Hepatocyte (in vitro differentiated cells): ENCODE data around the gene ZNF174. TPM values are rescaled to one million over a fixed set of nuclear protein-coding genes. Genes with fewer than 3 reads are reported as not detected.

Source experiments
- DNase-seq: peaks from one replicate; pipeline ENCODE4 v3.0.0-alpha.2; 2016; ENCODE audit warnings: low spot score
- H2AFZ ChIP-seq: fragments of 200-600 bp; sonication (generic); 2 replicates; pipeline ENCODE4 v1.6.0; 2016; ENCODE audit warnings: antibody characterized with exemption, mild to moderate bottlenecking
- H3K27ac ChIP-seq: fragments of 200-600 bp; sonication (generic); 2 replicates; pipeline ENCODE4 v1.5.1; 2016; ENCODE audit warnings: mild to moderate bottlenecking
- H3K27me3 ChIP-seq: fragments of 200-600 bp; sonication (generic); 2 replicates; pipeline ENCODE4 v1.6.1; 2016
- H3K36me3 ChIP-seq: fragments of 200-600 bp; sonication (generic); replicated peaks from 2 replicates; pipeline ENCODE4 v1.5.1; 2016; ENCODE audit warnings: low read depth; ENCODE audit not compliant: insufficient read depth
- H3K4me1 ChIP-seq: fragments of 200-600 bp; sonication (generic); 2 replicates; pipeline ENCODE4 v1.5.1; 2016; ENCODE audit warnings: mild to moderate bottlenecking, moderate library complexity; ENCODE audit not compliant: insufficient read depth
- H3K4me2 ChIP-seq: fragments of 200-600 bp; sonication (generic); 2 replicates; pipeline ENCODE4 v1.6.0; 2016
- H3K4me3 ChIP-seq: fragments of 200-600 bp; sonication (generic); 2 replicates; pipeline ENCODE4 v1.5.1; 2016; ENCODE audit warnings: mild to moderate bottlenecking
- H3K79me2 ChIP-seq: fragments of 200-600 bp; sonication (generic); 2 replicates; pipeline ENCODE4 v1.6.0; 2017; ENCODE audit warnings: mild to moderate bottlenecking
- H3K9me2 ChIP-seq: fragments of 200-600 bp; sonication (generic); replicated peaks from 2 replicates; pipeline ENCODE4 v1.6.0; 2017; ENCODE audit warnings: mild to moderate bottlenecking; ENCODE audit not compliant: insufficient read depth
- H3K9me3 ChIP-seq: fragments of 200-600 bp; sonication (generic); 2 replicates; pipeline ENCODE4 v1.5.1; 2016; ENCODE audit warnings: low read depth, mild to moderate bottlenecking
- H4K20me1 ChIP-seq: fragments of 200-600 bp; sonication (generic); 2 replicates; pipeline ENCODE4 v1.6.0; 2016; ENCODE audit warnings: mild to moderate bottlenecking; ENCODE audit not compliant: insufficient read depth, poor library complexity, severe bottlenecking
- EZH2 ChIP-seq: fragments of 200-600 bp; sonication (generic); IDR thresholded peaks from 2 replicates; pipeline ENCODE4 v1.6.1; 2016; ENCODE audit warnings: antibody characterized with exemption, mild to moderate bottlenecking, borderline replicate concordance
- EZH2phosphoT487 ChIP-seq: fragments of 200-600 bp; sonication (generic); IDR thresholded peaks from one replicate; pipeline ENCODE4 v1.6.1; 2018; ENCODE audit warnings: antibody characterized with exemption, mild to moderate bottlenecking, low read depth, moderate library complexity; ENCODE audit not compliant: unreplicated experiment, severe bottlenecking
- WGBS: methylation state at CpG from one replicate; pipeline ENCODE4 v1.1.6; 2016; ENCODE audit warnings: low lambda C conversion rate; ENCODE audit errors: missing lambda C conversion rate; 5-methylcytosine and 5-hydroxymethylcytosine counted together
- polyA plus RNA-seq: library from polyadenylated mRNA; unstranded; fragments of >200 nt; fragmentation: Nextera tagmentation; extraction: Ambion mirVana; gene quantifications from 2 replicates; pipeline ENCODE4 v1.2.1, GENCODE V29; 2016
- total RNA-seq: library from RNA; depleted of rRNA; stranded (reverse); fragments of >200 nt; gene quantifications from 2 replicates; pipeline ENCODE4 v1.2.3, GENCODE V29; 2014
- TF ChIP-seq, protein P1 (sequence below): fragments of 200-600 bp; sonication (generic); IDR thresholded peaks from 2 replicates; pipeline ENCODE4 v1.5.1; 2016; ENCODE audit warnings: antibody characterized with exemption, mild to moderate bottlenecking; ENCODE audit not compliant: poor library complexity

ZNF174 gene
- total and polyA plus RNA-seq, 2 experiments from 2014 or later, result 8.0 to 13.5 TPM

DNA sequence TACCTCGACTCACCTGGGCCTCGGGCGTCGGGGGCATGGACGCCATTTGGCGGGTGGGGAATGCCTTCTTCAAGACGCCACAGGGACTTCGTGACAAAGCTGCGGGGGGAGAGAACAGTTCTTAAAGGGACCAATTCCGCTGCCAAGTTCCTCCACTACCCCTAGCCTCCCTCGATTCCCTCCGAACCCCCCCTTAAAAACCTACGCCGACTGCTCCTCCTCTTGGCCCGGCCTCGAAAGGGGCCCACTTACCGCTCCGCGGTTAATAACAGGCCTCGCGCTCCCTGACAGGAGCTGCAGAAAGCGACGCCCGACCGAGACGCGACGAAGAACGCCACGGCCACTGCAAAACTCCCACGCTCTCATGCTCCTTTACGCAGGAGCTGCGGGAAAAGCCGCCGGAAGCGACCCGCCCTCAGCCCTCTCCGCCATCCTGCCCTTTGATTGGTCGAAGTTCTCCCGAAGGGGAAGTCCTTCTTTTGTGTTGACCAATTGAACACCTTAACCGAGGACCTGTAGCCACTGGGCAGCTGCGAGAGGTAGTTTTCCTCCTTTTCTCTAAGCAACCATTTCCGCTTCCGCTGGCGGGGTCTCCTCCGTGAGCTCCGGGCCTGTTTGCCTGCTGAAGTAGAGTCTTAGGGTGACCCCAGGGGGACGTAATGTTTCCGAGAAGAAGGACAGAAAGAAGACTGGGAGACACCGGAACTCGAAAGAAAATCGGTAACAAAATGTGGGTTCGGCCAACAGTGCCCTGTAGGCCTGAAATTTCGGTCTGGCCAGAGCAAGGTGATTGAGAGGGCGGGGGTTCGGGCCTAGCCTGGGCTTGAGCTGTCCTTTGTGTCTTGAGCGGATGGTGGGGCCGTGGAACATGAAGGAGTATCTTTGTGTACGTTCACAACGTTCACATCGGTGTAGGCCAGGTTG lies 42.4 kb downstream of the ZNF174 start, which contains the start of the genes NAA60 and ZNF597:
Gene NAA60 (plus strand): TSS at position 573 of the 924 bp plus-strand sequence. CDS start 32,548 bp downstream, outside the sequence.
Gene ZNF597 (minus strand): TSS at position 397 of the 924 bp plus-strand sequence. CDS start 351 bp downstream, at position 46.
- Histone ChIP-seq H3K9me2 (no peaks in the 10 kb centered on the region), H3K9me3 (peaks cover 7% of the 10 kb centered on the region), H3K27ac (peak within 1 kb of the TSS; percentile 92), H2AFZ (peak within 1 kb of the TSS; percentile 53), H3K79me2 (peaks cover 55% of the 10 kb centered on the region), H3K4me2 (peak within 1 kb of the TSS; percentile 81), H3K4me1 (no peaks in the 10 kb centered on the region), H3K4me3 (peak within 1 kb of the TSS; percentile 39), H4K20me1 (no peaks in the 10 kb centered on the region), H3K27me3 (no peaks in the 10 kb centered on the region), H3K36me3 (peaks cover 4% of the 10 kb centered on the region)
- peak; percentile 91 for DNase-seq
- TF ChIP-seq EZH2phosphoT487 (no peak), EZH2 (no peak)
- TF ChIP-seq, protein P1, sequence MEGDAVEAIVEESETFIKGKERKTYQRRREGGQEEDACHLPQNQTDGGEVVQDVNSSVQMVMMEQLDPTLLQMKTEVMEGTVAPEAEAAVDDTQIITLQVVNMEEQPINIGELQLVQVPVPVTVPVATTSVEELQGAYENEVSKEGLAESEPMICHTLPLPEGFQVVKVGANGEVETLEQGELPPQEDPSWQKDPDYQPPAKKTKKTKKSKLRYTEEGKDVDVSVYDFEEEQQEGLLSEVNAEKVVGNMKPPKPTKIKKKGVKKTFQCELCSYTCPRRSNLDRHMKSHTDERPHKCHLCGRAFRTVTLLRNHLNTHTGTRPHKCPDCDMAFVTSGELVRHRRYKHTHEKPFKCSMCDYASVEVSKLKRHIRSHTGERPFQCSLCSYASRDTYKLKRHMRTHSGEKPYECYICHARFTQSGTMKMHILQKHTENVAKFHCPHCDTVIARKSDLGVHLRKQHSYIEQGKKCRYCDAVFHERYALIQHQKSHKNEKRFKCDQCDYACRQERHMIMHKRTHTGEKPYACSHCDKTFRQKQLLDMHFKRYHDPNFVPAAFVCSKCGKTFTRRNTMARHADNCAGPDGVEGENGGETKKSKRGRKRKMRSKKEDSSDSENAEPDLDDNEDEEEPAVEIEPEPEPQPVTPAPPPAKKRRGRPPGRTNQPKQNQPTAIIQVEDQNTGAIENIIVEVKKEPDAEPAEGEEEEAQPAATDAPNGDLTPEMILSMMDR, result no peak
- 48% methylated on average over 54 of the region's 61 CpGs for WGBS

DNA sequence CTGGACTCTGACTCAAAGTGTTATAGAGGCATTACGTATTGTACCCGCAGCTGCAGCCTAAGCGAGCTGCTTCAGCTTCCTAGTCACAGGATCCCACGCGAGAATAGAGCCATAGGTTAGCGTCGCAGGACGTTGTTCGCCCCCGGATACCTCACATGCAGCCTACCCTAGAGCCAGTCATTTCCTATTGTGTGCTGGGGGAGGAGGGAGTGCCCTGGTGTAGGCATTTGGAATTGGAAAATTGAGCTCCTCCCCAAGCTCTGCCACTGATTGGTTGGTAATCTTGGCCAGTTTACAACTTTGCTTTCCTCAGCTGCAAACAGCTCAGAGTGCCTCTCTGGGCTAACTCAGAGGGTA lies 43.0 kb downstream of the ZNF174 start:
- H3K27me3 ChIP-seq, result no peaks in the 10 kb centered on the region
- TF ChIP-seq, protein P1, result no peak
- TF ChIP-seq EZH2, result no peak
- no peak for TF ChIP-seq EZH2phosphoT487
- peaks cover 51% of the 10 kb centered on the region for H3K79me2 ChIP-seq
- no peaks in the 10 kb centered on the region for H4K20me1 ChIP-seq
- H3K9me3 ChIP-seq, result peaks cover 7% of the 10 kb centered on the region
- no peaks in the 10 kb centered on the region for H3K9me2 ChIP-seq
- DNase-seq, result peak; percentile 63
- H3K36me3 ChIP-seq, result peaks cover 4% of the 10 kb centered on the region
- H2AFZ ChIP-seq, result no peak overlapping the region
- H3K4me2 ChIP-seq, result peak overlapping the region; percentile 77
- H3K4me1 ChIP-seq, result no peaks in the 10 kb centered on the region
- WGBS, result 23% methylated on average over 10 of the region's 10 CpGs
- peak overlapping the region; percentile 39 for H3K4me3 ChIP-seq
- H3K27ac ChIP-seq, result peak overlapping the region; percentile 92

DNA sequence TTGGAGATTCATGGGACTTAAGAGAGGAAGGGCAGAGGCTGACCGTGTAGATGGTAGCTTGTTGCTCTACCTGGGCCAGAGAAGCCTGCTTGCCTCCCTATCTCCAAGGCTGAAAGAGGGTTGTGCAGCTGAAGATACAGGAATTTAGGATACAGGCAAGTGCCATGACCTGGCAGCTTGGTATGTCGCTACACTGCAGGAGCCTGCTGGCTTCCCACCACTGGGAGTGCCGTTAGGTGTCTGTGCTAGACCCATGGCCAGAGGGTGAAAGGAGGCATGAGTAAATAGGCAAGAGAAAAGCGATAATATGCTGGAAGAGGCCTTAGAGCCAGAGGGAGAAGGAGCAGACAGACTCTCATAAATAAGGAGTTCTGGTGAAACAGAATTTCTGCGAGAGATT lies 53.1 kb downstream of the ZNF174 start:
- H3K27ac ChIP-seq, result no peak overlapping the region
- no peak overlapping the region for H3K4me2 ChIP-seq
- peaks cover 13% of the 10 kb centered on the region for H3K79me2 ChIP-seq
- peaks cover 5% of the 10 kb centered on the region for H3K4me1 ChIP-seq
- WGBS, result 85% methylated on average over 5 of the region's 5 CpGs
- H2AFZ ChIP-seq, result no peak overlapping the region
- no peaks in the 10 kb centered on the region for H4K20me1 ChIP-seq
- DNase-seq, result no peak
- H3K36me3 ChIP-seq, result no peaks in the 10 kb centered on the region
- no peak overlapping the region for H3K4me3 ChIP-seq
- H3K27me3 ChIP-seq, result no peaks in the 10 kb centered on the region
- no peak for TF ChIP-seq EZH2
- TF ChIP-seq, protein P1, result no peak
- no peak for TF ChIP-seq EZH2phosphoT487
- no peaks in the 10 kb centered on the region for H3K9me3 ChIP-seq
- no peaks in the 10 kb centered on the region for H3K9me2 ChIP-seq
